HepG2 (cell line): Measurements from ENCODE around the gene FGF19. TPM values are rescaled to one million over a fixed set of nuclear protein-coding genes. Genes with fewer than 3 reads are reported as not detected.

ENCODE experiments used
- AKAP8 ChIP-seq: sonication (generic); formaldehyde crosslinking; IDR thresholded peaks from 2 replicates; pipeline ENCODE4 v1.5.1; 2020; ENCODE audit warnings: mild to moderate bottlenecking, missing genetic modification reagents
- E2F1 ChIP-seq: sonication (generic); formaldehyde crosslinking; IDR thresholded peaks from 2 replicates; pipeline ENCODE4 v1.5.0; 2020; ENCODE audit warnings: missing genetic modification reagents
- FOXK2 ChIP-seq: fragments of 450-650 bp; IDR thresholded peaks from 2 replicates; pipeline ENCODE4 v1.6.1; 2016
- GFI1 ChIP-seq: sonication (generic); formaldehyde crosslinking; IDR thresholded peaks from 2 replicates; pipeline ENCODE4 v1.5.0; 2020; ENCODE audit warnings: missing genetic modification reagents, mild to moderate bottlenecking, borderline replicate concordance
- GMEB2 ChIP-seq: IDR thresholded peaks from 2 replicates; pipeline ENCODE4 v1.6.1; 2016; ENCODE audit warnings: missing biosample characterization, missing genetic modification reagents, low read depth
- HBP1 ChIP-seq: IDR thresholded peaks from 2 replicates; pipeline ENCODE4 v1.6.1; 2016; ENCODE audit warnings: low read depth, control low read depth
- HCFC1 ChIP-seq: fragments of 150-350 bp; IDR thresholded peaks from 2 replicates; pipeline ENCODE4 v1.6.1; 2014; ENCODE audit warnings: low read depth, low read length
- KDM2A ChIP-seq: sonication (generic); formaldehyde crosslinking; IDR thresholded peaks from 2 replicates; pipeline ENCODE4 v1.4.0; 2020; ENCODE audit warnings: low read depth, missing genetic modification reagents, borderline replicate concordance
- MNT ChIP-seq: fragments of 450-650 bp; IDR thresholded peaks from 2 replicates; pipeline ENCODE4 v1.6.1; 2016
- SCMH1 ChIP-seq: sonication (generic); formaldehyde crosslinking; IDR thresholded peaks from 2 replicates; pipeline ENCODE4 v1.9.0; 2021; ENCODE audit warnings: missing genetic modification reagents, mild to moderate bottlenecking, borderline replicate concordance
- SOX5 ChIP-seq: IDR thresholded peaks from 2 replicates; pipeline ENCODE4 v1.6.1; 2016; ENCODE audit warnings: borderline replicate concordance
- SOX6 ChIP-seq, 2 experiments: fragments of 450-650 bp in 1 of 2; sonication (generic) in 1 of 2; formaldehyde crosslinking in 1 of 2; IDR thresholded peaks; 2 replicates each; pipeline versions ENCODE4 v1.4.0 to v1.6.1; 2017 to 2020; ENCODE audit warnings: antibody characterized with exemption in 1 of 2, mild to moderate bottlenecking in 1 of 2, missing genetic modification reagents in 1 of 2
- TEAD2 ChIP-seq: sonication (generic); formaldehyde crosslinking; IDR thresholded peaks from 2 replicates; pipeline ENCODE4 v1.9.0; 2021; ENCODE audit warnings: missing genetic modification reagents
- ZBTB21 ChIP-seq: sonication (generic); formaldehyde crosslinking; IDR thresholded peaks from 2 replicates; pipeline ENCODE4 v1.4.0; 2020; ENCODE audit warnings: missing genetic modification reagents
- ZBTB34 ChIP-seq: sonication (generic); formaldehyde crosslinking; IDR thresholded peaks from 2 replicates; pipeline ENCODE4 v1.8.0; 2022; ENCODE audit warnings: mild to moderate bottlenecking, missing genetic modification reagents
- ZBTB46 ChIP-seq: sonication (generic); formaldehyde crosslinking; IDR thresholded peaks from 2 replicates; pipeline ENCODE4 v1.4.0; 2020; ENCODE audit warnings: mild to moderate bottlenecking, missing genetic modification reagents, borderline replicate concordance
- ZNF430 ChIP-seq: sonication (generic); formaldehyde crosslinking; IDR thresholded peaks from 2 replicates; pipeline ENCODE4 v1.9.0; 2021; ENCODE audit warnings: mild to moderate bottlenecking, missing genetic modification reagents
- ZNF558 ChIP-seq: sonication (generic); formaldehyde crosslinking; IDR thresholded peaks from 2 replicates; pipeline ENCODE4 v1.9.0; 2022; ENCODE audit warnings: mild to moderate bottlenecking, missing genetic modification reagents, borderline replicate concordance
- ZNF75D ChIP-seq: sonication (generic); formaldehyde crosslinking; IDR thresholded peaks from 2 replicates; pipeline ENCODE4 v1.8.1; 2023; ENCODE audit warnings: missing genetic modification reagents, mild to moderate bottlenecking, borderline replicate concordance
- ZSCAN31 ChIP-seq: sonication (generic); formaldehyde crosslinking; IDR thresholded peaks from 2 replicates; pipeline ENCODE4 v1.5.0; 2020; ENCODE audit warnings: low read depth, mild to moderate bottlenecking, missing genetic modification reagents
- polyA plus RNA-seq, 8 experiments: library from polyadenylated mRNA; depleted of rRNA in 3 of 8; stranded (reverse) in 7 of 8; unstranded in 1 of 8; fragments of >200 nt; fragmentation: Illumina TruSeq in 4 of 8; extraction: Trizol in 4 of 8; gene quantifications; 2 replicates each; pipeline versions ENCODE4 v1.2.1 to v1.2.3, GENCODE V29; 2011 to 2016; ENCODE audit warnings: low read depth in 4 of 8, missing spikeins in 1 of 8, mixed read lengths in 1 of 8; ENCODE audit not compliant: insufficient read depth in 1 of 8
- total RNA-seq, 5 experiments: library from RNA; depleted of rRNA; stranded (reverse); fragments of >200 nt; fragmentation: Illumina TruSeq; extraction: Trizol; gene quantifications; 2 replicates each; pipeline ENCODE4 v1.2.3, GENCODE V29; 2016; ENCODE audit warnings: low read depth in 1 of 5

FGF19 gene
- total and polyA plus RNA-seq, 2 of the 13 experiments (the other 11 are each of a cell fraction or from before 2014, with no cell fraction given): 0.07 TPM; not detected in 1

- TF ChIP-seq GMEB2 (CRISPR knock-in tag): no peak
- no peak for TF ChIP-seq MNT
- no peak for TF ChIP-seq HCFC1
- TF ChIP-seq SOX6 (IDR thresholded peaks at IDR 0.05): no peak
- TF ChIP-seq SOX6 (CRISPR knock-in tag; IDR thresholded peaks at IDR 0.05): peak; percentile 71
- TF ChIP-seq ZBTB46 (CRISPR knock-in tag): no peak
- no peak for TF ChIP-seq ZNF75D (CRISPR knock-in tag)
- TF ChIP-seq TEAD2: no peak
- no peak for TF ChIP-seq SCMH1
- TF ChIP-seq KDM2A (CRISPR knock-in tag): peak; percentile 34; the same call in 1 of the 2 replicates
- no peak for TF ChIP-seq ZNF558 (CRISPR knock-in tag)
- TF ChIP-seq ZBTB34 (CRISPR knock-in tag): no peak
- TF ChIP-seq HBP1 (CRISPR knock-in tag): no peak
- no peak for TF ChIP-seq E2F1 (CRISPR knock-in tag)
- TF ChIP-seq AKAP8 (CRISPR knock-in tag): no peak
- peak; percentile 75 for TF ChIP-seq GFI1 (CRISPR knock-in tag)
- TF ChIP-seq ZNF430: no peak
- no peak for TF ChIP-seq ZSCAN31 (CRISPR knock-in tag)
- peak; percentile 37; the same call in 1 of the 2 replicates for TF ChIP-seq SOX5
- no peak for TF ChIP-seq ZBTB21 (CRISPR knock-in tag)
- no peak for TF ChIP-seq FOXK2
These were observed 2.3 kb upstream of the FGF19 start (continued) for GRCh38 chr11:69705901-69706787.
